HL-60/S4 (cell line): ENCODE results near the gene GPR63.

ENCODE experiments used
- in situ Hi-C: fragments of 300-500 bp; cut with MboI; formaldehyde crosslinking; loops from 2 replicates; pipeline ENCODE4 v1.14.3; 2022; ENCODE audit warnings: low sequenced_read_pairs

Gene GPR63

GRCh38 chr6:96761794-96762193, 75.5 kb downstream of the GPR63 start:
- in situ Hi-C loops, result no loop called here

- in situ Hi-C loops, result no loop called here
Observed at GRCh38 chr6:96760153-96760687, 77.1 kb downstream of the GPR63 start.

GRCh38 chr6:96755096-96755495, 82.2 kb downstream of the GPR63 start:
- in situ Hi-C loops, result no loop called here

GRCh38 chr6:96749891-96750290, 87.4 kb downstream of the GPR63 start:
- in situ Hi-C loops, result no loop called here
